Endometrium (tissue), 2 donors: ENCODE results near the gene USP43.
"Not testable (repeated sequence)": the region's sequence is repeated elsewhere in the genome, so short reads cannot be mapped to it uniquely, and the experiment has no call there.

Experiments used
- FAIRE-seq: peaks from 2 replicates; lab custom pipeline; 2012; peaks lifted over from hg19 to GRCh38; lab: Jason Lieb, UNC
- donor health status: control.
- donor health status: control.

The USP43 gene, protein sequence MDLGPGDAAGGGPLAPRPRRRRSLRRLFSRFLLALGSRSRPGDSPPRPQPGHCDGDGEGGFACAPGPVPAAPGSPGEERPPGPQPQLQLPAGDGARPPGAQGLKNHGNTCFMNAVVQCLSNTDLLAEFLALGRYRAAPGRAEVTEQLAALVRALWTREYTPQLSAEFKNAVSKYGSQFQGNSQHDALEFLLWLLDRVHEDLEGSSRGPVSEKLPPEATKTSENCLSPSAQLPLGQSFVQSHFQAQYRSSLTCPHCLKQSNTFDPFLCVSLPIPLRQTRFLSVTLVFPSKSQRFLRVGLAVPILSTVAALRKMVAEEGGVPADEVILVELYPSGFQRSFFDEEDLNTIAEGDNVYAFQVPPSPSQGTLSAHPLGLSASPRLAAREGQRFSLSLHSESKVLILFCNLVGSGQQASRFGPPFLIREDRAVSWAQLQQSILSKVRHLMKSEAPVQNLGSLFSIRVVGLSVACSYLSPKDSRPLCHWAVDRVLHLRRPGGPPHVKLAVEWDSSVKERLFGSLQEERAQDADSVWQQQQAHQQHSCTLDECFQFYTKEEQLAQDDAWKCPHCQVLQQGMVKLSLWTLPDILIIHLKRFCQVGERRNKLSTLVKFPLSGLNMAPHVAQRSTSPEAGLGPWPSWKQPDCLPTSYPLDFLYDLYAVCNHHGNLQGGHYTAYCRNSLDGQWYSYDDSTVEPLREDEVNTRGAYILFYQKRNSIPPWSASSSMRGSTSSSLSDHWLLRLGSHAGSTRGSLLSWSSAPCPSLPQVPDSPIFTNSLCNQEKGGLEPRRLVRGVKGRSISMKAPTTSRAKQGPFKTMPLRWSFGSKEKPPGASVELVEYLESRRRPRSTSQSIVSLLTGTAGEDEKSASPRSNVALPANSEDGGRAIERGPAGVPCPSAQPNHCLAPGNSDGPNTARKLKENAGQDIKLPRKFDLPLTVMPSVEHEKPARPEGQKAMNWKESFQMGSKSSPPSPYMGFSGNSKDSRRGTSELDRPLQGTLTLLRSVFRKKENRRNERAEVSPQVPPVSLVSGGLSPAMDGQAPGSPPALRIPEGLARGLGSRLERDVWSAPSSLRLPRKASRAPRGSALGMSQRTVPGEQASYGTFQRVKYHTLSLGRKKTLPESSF

DNA sequence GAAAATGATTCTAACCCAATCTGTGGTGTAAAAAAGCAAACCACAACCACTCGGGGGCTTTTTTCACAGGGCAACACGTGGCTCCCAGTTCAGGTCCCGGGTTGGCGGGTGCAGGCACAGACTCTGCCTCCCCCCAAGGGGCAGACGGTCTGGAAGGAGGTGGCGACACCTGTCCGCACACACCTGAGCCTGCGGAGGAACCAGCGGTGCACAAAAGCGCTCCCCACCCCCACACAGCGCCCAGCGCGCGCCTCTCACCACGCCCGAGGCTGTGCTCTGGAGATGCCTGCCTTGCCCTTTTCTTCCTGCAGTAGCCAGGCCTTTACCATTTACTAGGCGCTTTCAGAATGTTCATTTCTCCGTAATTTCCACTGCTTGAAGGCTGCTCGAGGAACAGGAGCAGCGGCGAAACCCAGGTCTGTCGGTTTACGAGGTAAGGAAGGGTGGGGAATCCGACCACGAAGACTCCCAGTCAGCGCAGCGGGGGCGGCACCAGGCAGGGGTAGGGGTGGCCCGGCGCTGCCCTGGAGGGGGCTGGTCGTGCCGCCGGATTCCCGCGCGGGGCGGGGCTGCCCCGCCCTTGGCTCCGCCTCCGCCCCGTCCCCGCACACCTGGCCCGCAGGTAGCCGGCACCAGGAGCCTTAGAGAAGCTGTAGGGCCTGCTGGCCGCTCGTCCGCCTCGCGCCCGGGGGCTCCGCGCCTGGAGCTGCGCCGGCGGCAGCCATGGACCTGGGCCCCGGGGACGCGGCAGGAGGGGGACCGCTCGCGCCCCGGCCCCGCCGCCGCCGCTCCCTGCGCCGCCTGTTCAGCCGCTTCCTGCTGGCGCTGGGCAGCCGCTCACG lies at the start of gene USP43:
Gene USP43 (plus strand): TSS at position 608 of the 842 bp plus-strand sequence. CDS start 116 bp downstream, at position 724.
- no peak for FAIRE-seq

DNA sequence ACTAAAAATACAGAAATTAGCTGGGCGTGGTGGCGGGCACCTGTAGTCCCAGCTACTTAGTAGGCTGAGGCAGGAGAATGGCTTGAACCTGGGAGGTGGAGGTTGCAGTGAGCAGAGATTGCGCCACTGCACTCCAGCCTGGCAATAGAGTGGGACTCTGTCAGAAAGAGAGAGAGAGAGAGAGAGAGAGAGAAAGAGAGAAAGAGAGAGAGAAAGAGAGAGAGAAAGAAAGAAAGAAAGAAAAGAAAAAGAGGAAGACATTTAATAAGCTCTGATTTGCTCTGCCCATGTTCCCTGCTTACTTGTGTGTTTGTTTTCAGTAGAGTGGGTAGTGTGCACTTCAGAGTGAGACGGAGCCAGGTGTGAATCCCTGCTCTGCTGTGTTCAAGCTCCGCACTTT lies 47.7 kb upstream of the USP43 start:
- FAIRE-seq = not testable (repeated sequence)

DNA sequence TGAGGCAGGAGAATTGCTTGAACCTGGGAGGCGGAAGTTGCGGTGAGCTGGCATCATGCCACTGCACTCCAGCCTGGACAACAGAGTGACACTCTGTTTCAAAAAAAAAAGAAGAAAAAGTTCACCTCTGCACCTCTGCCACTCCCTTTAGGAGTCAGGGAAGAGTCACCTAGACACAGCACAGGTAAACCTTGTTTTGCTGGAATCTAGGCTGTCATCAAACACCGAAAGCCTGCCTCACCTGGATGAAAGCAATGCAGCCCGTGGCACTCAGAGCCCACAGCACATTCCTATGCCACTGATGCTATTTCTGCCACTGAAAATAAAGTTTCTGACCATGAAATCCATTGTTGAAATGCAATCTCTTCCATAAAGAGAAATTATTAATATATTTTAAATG lies 46.7 kb upstream of the USP43 start:
- FAIRE-seq = no peak

DNA sequence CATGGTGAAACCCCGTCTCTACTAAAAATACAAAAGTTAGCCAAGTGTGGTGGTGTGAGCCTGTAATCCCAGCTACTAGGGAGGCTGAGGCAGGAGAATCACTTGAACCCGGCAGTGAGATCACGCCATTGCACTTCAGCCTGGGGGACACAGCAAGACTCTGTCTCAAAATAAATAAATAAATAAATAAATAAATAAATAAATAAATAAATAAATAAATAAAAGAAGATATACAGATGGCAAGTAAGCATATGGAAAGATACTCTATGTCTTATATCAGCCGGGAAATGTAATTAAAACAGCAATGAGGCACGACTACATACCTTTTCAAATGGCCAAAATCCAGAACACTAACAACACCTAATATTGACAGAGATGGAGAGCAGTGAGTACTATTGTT lies 40.7 kb upstream of the USP43 start:
- not testable (repeated sequence) for FAIRE-seq

DNA sequence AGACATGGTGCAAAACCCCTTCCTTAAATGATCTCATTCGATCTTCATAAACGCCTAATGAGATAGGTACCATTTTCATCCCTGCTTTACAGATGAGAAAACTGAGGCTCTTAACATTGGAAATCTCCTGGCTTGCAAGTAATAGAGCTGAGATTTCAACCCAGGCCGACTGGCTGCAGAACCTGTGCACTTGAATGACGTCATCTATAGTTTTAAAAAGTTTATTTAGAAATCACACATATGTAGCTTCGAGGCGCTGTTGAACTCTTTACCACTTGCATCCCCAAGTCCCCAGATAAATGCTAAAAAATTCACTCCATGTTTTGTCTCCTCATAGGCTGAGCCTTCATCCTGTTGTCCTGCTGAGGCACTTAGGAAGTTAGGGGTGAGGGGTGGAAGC lies 38.9 kb upstream of the USP43 start:
- no peak for FAIRE-seq

DNA sequence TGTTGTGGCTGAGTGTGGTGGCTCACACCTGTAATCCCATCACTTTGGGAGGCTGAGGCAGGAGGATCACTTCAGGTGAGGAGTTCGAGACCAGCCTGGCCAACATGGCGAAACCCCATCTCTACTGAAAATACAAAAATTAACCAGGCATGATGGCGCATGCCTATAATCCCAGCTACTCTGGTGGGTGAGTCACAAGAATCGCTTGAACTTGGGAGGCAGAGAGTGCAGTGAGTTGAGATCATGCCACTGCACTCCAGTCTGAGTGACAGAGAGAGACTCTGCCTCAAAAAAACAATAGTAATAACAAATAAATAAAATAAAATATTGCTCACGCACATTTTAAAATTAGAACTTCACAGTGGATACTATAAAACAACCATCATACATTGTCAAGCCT lies 38.3 kb upstream of the USP43 start:
- not testable (repeated sequence) for FAIRE-seq

DNA sequence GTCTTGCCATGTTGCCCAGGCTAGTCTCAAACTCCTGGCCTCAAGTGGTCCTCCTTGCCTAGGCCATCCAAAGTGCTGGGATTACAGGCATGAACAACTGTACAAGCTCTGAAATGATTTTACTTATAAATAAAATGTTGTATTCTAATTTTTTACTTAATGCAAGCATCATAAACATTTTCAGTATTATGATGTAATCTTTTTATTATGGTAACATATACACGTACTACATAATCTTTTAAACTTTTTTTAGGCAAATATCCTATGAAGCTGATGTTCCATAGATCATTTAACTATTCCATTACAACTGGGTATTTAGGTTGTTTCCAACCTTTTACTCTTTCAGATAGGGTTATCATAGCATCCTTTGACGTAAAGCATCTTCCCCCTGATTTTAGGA lies 33.8 kb upstream of the USP43 start:
- FAIRE-seq = no peak

DNA sequence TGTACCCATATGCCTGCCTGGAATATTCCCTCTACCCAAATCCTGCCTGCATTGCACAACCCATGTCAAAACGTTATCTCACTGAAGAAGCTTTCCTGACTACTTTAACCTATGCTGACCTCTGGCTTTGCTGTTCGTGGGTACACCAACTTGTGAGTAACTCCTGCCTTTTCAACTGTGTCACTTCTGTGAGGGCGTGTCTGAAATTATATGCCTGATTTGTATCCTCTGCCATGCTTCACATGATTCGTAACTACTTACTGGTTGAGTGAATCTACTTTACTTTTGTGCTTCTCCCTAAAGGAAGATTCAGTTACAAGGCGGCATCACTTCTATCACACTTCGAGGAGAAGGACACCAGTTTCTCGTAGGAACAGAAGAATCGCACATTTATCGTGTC lies 33.3 kb upstream of the USP43 start:
- FAIRE-seq = no peak

DNA sequence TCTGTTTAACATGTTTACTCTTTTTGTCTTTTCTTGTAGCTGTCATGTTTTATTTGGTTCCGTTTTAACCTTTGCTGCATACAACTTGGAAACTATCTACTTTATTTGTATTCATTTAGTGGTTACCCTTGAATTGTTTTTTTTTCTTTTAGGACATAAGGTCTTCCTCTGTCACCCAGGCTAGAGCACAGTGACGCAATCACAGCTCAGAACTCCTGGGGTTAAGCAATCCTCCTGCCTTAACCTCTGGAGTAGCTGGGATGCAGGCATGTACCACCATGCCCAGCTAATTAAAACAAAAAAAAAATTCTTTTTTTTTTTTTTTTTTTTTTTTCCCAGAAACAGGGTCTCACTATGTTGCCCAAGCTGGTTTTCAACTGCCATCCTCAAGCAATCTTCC lies 29.8 kb upstream of the USP43 start:
- no peak for FAIRE-seq

DNA sequence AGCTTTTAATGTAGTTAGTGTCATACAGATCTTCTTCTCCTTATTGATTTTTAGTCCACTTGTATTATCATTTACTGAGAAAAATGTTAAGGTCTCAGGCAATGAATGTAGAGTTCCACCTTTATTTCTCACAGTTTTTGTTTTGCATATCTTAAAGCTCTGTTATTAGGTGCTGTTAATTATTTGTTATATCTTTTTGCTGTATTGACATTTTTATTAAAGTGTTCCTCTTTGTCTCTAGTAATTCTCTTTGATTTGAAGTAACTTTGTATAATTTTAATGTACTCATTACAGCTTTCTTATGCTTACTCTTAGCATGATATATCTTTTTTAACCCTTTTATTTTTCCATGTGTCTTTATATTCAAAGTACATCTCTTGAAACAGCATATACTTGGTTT lies 22.4 kb upstream of the USP43 start:
- FAIRE-seq = no peak

DNA sequence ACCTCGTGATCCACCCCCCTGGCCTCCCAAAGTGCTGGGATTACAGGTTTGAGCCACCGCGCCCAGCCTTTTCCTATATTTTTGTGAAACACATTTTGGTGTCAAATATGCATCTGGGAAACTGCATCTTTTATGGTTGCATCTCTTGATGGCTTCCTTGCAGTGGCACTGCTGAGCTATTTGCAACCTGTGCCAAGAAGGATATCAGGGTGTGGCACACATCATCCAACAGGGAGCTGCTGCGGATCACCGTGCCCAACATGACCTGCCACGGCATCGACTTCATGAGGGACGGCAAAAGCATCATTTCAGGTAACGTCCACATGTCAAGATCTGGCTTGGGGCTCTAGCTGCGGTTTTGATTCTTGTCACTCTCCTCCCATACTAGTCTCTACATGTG lies 16.8 kb upstream of the USP43 start:
- FAIRE-seq = no peak

DNA sequence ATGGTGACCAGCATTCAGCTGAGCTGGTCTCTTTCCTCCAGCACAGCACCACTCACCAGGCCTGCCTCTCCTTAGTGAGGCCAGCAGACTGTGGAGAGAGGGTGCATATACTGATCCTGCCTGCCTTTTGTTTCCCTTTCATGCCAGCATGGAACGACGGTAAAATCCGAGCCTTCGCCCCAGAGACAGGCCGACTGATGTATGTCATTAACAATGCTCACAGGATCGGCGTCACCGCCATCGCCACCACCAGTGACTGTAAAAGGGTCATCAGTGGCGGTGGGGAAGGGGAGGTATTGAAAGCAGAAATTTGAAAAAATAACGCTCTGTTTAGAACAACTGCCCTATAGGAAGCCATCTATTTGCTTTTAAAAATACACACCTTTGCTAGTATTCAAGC lies 12.6 kb upstream of the USP43 start:
- FAIRE-seq = no peak

DNA sequence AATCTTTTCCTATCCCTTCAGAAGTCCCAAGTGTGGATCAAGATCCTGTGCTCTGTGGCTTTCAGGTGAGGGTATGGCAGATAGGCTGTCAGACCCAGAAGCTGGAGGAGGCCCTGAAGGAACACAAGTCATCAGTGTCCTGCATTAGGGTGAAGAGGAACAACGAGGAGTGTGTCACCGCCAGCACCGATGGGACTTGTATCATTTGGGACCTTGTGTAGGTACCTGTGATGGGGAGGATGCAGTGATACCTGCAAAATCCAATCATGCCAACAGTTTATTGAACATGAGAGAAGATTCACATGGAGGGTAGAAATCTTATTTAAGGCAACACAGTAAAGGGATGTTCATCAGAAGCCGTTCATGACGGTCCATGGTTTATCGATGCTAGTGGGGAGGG lies 10.0 kb upstream of the USP43 start:
- no peak for FAIRE-seq

DNA sequence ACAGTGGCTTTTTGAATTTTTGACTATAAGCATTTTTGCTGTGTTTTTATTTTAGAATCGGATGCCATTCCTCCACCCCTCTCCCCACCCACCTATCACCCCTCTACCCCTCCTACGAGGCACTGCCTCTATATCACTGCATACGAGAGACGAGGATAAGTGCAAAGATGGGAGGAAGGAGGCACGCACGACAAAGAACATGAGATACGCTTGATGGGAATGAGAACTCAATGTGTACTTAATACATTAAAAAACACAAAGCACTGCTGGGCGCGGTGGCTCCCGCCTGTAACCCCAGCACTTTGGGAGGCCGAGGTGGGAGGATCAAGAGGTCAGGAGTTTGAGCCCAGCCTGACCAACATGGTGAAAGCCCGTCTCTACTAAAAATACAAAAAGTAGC lies 8.8 kb upstream of the USP43 start:
- FAIRE-seq = no peak

DNA sequence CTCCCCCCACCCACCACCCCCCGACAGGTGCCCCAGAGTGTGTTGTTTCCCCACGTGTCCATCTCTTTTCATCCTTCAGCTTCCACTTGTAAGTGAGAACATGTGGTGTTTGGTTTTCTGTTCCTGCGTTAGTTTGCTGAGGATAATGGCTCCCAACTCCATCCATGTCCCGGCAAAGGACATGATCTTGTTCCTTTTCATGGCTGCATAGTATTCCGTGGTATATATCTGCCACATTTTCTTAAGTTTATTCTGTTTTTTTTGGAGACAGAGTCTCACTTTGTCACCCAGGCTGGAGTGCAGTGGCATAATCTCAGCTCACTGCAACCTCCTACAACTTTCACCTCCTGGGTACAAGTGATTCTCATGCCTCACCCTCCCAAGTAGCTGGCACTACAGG lies 4.9 kb upstream of the USP43 start:
- not testable (repeated sequence) for FAIRE-seq

DNA sequence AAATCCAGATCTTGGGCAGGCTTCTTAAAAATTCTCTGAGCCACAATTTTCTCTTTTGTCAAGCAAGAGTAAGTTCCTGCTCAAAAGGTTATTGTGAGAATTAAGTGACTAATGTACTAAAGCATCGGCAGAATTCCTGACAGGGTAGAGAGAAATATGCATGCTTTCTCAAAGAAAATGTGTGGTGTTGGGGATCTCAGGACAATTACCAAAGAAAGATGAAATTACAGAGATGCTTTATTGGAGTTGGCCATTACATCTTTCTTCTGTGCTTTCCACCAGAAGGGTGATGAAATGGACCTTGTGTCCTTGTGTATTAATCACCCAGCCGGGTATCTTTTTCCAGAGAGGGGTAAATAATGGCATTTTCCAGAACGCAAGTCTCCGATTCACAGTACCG lies 1.7 kb upstream of the USP43 start:
- no peak for FAIRE-seq

DNA sequence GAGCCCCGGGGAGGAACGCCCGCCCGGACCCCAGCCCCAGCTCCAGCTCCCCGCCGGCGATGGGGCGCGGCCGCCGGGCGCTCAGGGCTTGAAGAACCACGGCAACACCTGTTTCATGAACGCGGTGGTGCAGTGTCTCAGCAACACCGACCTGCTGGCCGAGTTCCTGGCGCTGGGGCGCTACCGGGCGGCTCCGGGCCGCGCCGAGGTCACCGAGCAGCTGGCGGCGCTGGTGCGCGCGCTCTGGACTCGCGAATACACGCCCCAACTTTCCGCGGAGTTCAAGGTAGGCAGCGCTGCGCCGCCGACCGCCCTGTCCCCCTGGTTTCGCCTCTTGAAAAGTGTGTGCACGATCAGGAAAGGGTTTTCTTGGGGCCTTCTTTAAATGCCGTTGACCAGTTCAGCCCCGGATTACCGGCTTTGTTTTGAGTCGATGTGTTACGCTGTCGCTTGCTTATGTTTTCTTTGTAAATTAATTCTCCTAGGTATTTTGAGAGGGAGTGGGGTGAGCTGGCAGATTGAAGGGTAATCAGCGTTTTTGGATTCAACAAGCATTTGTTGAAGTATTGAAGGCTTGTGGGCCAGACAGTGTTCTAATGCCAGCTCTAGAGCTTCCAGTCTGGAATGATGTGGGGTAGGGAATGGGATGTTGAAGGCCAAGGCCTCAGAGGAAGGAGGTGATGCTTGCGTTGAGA lies 681 bp downstream of the USP43 start:
- no peak for FAIRE-seq

DNA sequence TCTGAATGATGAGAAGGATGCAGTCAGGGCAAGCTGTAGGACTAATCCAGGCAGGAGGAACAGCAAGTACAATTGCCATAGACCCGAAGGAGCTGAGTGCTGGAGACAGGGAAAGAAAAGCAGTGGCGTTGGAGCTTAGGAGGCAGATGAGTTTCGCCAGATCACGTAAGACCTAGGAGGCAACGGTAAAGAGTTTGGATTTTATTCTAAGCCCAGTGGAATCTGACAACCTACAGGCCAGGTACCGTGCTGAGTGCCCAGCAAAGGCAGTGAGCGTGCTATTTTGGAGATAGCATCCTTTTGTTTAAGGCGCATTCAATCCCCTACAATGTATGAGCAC lies 1.2 kb downstream of the USP43 start:
- FAIRE-seq = no peak

DNA sequence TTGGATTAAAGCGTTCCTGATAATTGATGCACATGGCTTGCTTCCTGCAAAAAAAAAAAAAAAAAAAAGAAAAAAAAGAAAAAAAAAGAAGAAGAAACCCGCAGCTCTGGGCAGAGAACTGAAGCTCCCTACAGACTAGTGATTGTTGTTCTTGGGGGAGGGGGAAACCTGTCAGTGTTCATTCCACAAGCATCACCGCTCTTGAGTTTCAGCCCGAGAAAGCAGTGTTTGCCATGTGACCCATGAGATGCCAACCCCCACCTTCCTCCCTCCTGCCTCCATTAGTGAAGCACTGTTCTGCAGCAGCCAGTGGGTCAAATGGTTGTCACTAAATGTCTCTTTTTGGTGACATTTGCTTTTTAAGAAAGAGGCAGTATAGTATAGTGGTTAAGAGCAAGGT lies 1.7 kb downstream of the USP43 start:
- FAIRE-seq = no peak

DNA sequence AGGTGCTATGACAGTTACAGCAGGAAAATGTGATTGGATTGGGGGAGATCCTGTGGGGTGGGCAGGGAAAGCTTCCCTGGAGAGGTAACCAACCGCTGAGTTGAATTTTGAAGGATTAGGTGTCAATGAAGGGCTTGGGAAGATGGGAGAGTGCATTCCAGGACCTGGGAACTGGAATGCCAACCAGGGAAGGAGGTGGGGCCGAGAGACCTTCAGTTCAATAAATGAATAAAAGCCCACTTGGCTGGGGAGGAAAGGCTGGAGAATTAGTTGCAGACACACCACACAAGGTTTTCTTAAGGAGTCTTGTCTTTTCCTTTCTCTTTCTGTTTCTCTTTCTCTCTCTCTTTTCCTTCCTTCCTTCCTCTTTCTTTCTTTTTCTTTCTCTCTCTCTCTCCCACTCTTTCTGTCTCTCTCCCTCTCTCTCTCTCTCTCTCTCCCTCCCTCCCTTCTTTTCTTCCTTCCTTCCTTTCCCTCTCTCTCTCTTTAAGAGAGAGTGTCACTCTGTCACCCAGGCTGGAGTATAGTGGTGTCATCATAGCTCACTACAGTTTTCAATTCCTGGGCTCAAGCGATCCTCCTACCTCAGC lies 3.3 kb downstream of the USP43 start:
- no peak for FAIRE-seq

DNA sequence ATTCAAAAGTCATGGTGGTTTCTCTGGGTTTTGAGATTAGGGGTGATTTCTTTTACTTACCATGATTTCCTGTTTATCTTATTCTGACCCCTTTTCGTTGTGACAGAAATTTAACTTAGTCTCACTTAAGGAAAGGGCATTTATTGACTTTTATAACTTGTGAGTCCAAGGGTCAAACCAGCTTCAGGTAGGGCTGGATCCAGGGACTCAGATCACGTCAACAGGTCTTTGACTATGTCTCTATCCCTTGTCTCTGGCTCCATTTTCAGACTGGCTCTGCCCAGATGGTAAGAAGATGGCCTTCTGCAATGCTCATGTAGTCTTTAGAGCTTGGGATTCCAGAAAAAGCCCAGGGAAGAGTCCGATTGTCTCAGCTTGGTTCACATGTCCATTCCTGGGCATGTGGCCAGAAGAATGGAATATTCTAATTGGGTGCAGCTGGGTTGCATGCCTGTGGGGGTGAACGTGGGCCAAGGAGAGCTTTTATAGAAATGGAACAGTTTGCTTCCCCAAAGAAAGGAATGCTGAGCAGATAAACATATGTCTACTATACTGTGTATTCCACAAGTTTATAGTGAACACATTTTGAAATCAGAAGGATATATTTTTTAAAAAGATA lies 13.4 kb downstream of the USP43 start:
- no peak for FAIRE-seq
